ENCODE results near the gene PTGDR2.

DNA sequence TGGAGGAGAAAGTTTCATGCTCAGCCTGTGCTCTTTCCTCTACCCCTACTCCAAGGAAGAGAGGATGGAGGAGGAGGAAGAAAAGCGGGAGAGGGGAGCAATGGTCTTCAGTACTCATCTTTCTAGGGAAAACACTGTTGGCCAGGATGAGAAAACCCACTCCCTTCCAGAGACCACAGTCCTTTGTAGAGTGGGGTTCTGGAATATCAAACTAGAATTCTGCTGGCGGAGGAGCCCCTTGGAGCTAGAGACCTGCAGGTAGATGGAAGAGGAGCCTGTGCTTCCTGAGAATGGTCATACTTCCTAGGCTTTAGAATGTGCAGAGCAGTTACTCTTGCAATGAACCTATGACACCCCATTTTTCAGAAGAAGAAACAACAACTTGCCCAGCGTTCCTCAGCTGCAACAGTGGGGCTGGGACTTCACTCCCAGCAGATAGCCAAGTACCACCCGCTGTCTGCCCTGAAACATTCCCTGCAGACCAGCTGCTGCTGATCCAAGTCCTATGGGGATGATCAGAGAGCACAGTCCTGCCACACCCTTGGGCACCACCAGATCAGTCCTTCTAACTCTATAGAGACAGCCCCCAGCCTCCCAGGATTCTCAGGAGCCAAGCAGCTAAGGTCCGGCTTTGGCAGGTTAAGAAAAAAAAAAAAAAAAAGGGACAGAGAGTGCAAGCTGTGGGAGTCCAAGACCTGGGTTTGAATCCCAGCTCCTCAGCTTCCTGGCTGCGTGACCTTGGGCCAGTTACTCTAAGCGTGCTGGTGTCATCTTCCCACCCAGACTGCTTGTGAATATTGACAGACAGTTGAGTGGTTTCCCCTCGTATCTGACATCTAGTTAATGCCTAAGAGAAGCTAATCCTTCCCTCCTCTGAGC, 664 bp downstream of the PTGDR2 start:
- TF ChIP-seq, protein P1, sequence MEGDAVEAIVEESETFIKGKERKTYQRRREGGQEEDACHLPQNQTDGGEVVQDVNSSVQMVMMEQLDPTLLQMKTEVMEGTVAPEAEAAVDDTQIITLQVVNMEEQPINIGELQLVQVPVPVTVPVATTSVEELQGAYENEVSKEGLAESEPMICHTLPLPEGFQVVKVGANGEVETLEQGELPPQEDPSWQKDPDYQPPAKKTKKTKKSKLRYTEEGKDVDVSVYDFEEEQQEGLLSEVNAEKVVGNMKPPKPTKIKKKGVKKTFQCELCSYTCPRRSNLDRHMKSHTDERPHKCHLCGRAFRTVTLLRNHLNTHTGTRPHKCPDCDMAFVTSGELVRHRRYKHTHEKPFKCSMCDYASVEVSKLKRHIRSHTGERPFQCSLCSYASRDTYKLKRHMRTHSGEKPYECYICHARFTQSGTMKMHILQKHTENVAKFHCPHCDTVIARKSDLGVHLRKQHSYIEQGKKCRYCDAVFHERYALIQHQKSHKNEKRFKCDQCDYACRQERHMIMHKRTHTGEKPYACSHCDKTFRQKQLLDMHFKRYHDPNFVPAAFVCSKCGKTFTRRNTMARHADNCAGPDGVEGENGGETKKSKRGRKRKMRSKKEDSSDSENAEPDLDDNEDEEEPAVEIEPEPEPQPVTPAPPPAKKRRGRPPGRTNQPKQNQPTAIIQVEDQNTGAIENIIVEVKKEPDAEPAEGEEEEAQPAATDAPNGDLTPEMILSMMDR (IDR thresholded peaks at IDR 0.05; ENCODE audit: insufficient read depth, low read depth, low read length), result no peak
- no peak for TF ChIP-seq EZH2 (IDR thresholded peaks at IDR 0.05; ENCODE audit: insufficient read depth, low read length)
